Kidney (tissue), 14 donors: ENCODE data around the gene ECM2. TPM values are rescaled to one million over a fixed set of nuclear protein-coding genes. Genes with fewer than 3 reads are reported as not detected.
A peak's percentile ranks its signal among the peaks of the same experiment; 100 is the strongest.

Experiments
- DNase-seq, 5 donors: peaks; one replicate each; pipeline ENCODE4 v3.0.0-alpha.2; 2013 to 2020
- FAIRE-seq: peaks from 2 replicates; lab custom pipeline; 2012; peaks lifted over from hg19 to GRCh38; lab: Jason Lieb, UNC
- H3K27ac ChIP-seq, 2 donors: one replicate each; pipeline ENCODE4 v1.7.0; 2013; ENCODE audit warnings: low read depth in 2 of 2, low read length in 2 of 2, inconsistent platforms in 1 of 2
- H3K27me3 ChIP-seq: one replicate; pipeline ENCODE4 v1.7.1; 2013; ENCODE audit warnings: low read length, inconsistent platforms; ENCODE audit not compliant: control insufficient read depth, insufficient read depth
- H3K36me3 ChIP-seq, 3 donors: one replicate each; pipeline versions ENCODE4 v1.7.0 to v1.7.1; 2013; ENCODE audit warnings: low read length in 3 of 3, control low read depth in 1 of 3, inconsistent platforms in 1 of 3; ENCODE audit not compliant: insufficient read depth in 3 of 3, control insufficient read depth in 2 of 3
- H3K4me1 ChIP-seq, 3 donors: one replicate each; pipeline versions ENCODE4 v1.7.0 to v1.7.1; 2013; ENCODE audit warnings: low read length in 3 of 3, inconsistent platforms in 1 of 3, low read depth in 1 of 3; ENCODE audit not compliant: control insufficient read depth in 2 of 3, insufficient read depth in 2 of 3
- H3K4me3 ChIP-seq, 3 donors: one replicate each; pipeline versions ENCODE4 v1.7.0 to v1.8.1; 2013; ENCODE audit warnings: low read length in 3 of 3, control low read depth in 1 of 3, inconsistent platforms in 1 of 3
- H3K9ac ChIP-seq, 3 donors: one replicate each; pipeline versions ENCODE4 v1.7.0 to v1.7.1; 2013; ENCODE audit warnings: low read length in 3 of 3, control low read depth in 1 of 3, inconsistent platforms in 1 of 3
- H3K9me3 ChIP-seq, 3 donors: one replicate each; pipeline versions ENCODE4 v1.7.0 to v1.7.1; 2013; ENCODE audit warnings: low read length in 3 of 3, control low read depth in 1 of 3, inconsistent platforms in 1 of 3; ENCODE audit not compliant: control insufficient read depth in 2 of 3, insufficient read depth in 1 of 3
- intact Hi-C: fragments of 100-400 bp; cut with DNase I; formaldehyde crosslinking; loops from one replicate; pipeline ENCODE4 v1.11.1; 2022
- polyA plus RNA-seq: library from polyadenylated mRNA; stranded (reverse); fragments of 350-450 nt; fragmentation: Illumina TruSeq; extraction: RNeasy Lipid Tissue Mini Kit (QIAGEN cat#74804); gene quantifications from one replicate; pipeline ENCODE4 v1.2.3, GENCODE V29; 2014; ENCODE audit warnings: low read depth, low replicate concordance; ENCODE audit not compliant: insufficient read depth
- total RNA-seq: library from RNA; stranded (reverse); fragmentation: NEBNext Ultra II Directional; extraction: Animal tissue kit (Norgen Biotek cat#: 25700); gene quantifications from one replicate; pipeline ENCODE4 v1.2.1, GENCODE V29; 2021
- TF ChIP-seq, protein P1 (sequence below): IDR thresholded peaks from 3 replicates; pipeline ENCODE4 v1.5.1; 2012; ENCODE audit warnings: mild to moderate bottlenecking, moderate library complexity, borderline replicate concordance; ENCODE audit not compliant: insufficient read depth; ENCODE audit errors: extremely low read depth
- donor health status: control.
- donor health status: control.
- donor health status: control.
- donor health status: control.
- donor health status: control.
- donor health status: DM: yes; HTN: yes; CAD: no.
- donor health status: Normal renal cell carcinoma (clear cell type).

Gene ECM2
- total and polyA plus RNA-seq, 2 donors from 2014 or later: 5.5 to 7.6 TPM

- Histone ChIP-seq H3K4me3 (peak within 1 kb of the TSS in 2 of 3 donors; percentile 18 to 21), H3K9ac (peak within 1 kb of the TSS in 1 of 3 donors; percentile 6), H3K27ac (peak within 1 kb of the TSS in 1 of 2 donors; percentile 79), H3K4me1 (peaks cover 0 to 5% (median 3%) of the 10 kb centered on the region in 3 donors), H3K27me3 (no peaks in the 10 kb centered on the region), H3K9me3 (no peaks in the 10 kb centered on the region), H3K36me3 (no peaks in the 10 kb centered on the region)
- intact Hi-C loops: no loop called here
- TF ChIP-seq, protein P1, sequence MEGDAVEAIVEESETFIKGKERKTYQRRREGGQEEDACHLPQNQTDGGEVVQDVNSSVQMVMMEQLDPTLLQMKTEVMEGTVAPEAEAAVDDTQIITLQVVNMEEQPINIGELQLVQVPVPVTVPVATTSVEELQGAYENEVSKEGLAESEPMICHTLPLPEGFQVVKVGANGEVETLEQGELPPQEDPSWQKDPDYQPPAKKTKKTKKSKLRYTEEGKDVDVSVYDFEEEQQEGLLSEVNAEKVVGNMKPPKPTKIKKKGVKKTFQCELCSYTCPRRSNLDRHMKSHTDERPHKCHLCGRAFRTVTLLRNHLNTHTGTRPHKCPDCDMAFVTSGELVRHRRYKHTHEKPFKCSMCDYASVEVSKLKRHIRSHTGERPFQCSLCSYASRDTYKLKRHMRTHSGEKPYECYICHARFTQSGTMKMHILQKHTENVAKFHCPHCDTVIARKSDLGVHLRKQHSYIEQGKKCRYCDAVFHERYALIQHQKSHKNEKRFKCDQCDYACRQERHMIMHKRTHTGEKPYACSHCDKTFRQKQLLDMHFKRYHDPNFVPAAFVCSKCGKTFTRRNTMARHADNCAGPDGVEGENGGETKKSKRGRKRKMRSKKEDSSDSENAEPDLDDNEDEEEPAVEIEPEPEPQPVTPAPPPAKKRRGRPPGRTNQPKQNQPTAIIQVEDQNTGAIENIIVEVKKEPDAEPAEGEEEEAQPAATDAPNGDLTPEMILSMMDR: no peak
- FAIRE-seq: peak; percentile 8
- DNase-seq: peak in 2 of 5 donors; percentile 61 to 88
Observed at GRCh38 chr9:92482329-92482728, 53.5 kb downstream of the ECM2 start, which contains the start of gene ASPN. ASPN (minus strand) TSS chr9:92482506.

- DNase-seq (peak in 2 of 5 donors; percentile 14 to 49), FAIRE-seq (no peak)
- Histone ChIP-seq H3K9me3 (no peaks in the 10 kb centered on the region), H3K27ac (peak overlapping the region; percentile 66 to 79), H3K27me3 (no peaks in the 10 kb centered on the region), H3K36me3 (no peaks in the 10 kb centered on the region), H3K4me1 (peaks cover 0 to 5% (median 3%) of the 10 kb centered on the region in 3 donors), H3K4me3 (peak overlapping the region in 2 of 3 donors; percentile 21), H3K9ac (peak overlapping the region in 2 of 3 donors; percentile 6 to 8)
- TF ChIP-seq, protein P1: no peak
- intact Hi-C loops: no loop called here
Observed at GRCh38 chr9:92480986-92481633, 54.7 kb downstream of the ECM2 start.

DNA sequence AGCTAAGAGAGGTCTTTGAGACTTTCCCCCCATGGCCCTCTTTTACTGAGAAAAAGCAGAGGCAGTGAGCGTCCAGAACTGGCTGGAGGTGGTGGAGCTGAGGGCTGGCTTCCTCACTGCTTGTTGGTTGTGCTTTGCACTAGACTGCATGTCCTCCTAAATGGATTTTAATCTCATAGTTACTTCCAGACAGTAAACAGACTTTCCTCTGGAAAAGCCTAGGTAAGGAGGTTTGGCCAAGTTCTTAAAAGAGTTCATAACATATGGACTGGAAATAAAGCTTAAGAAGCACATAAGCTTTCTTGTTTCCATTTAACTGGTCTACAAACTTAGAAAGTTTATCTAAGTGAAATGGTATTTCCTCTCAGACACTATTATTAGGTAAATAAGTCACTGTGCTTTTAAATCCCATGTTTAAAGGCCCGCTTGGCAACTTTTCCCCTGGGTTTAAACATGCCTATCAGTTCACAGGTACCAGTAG lies 55.5 kb downstream of the ECM2 start:
- peak overlapping the region; percentile 66 to 79 for H3K27ac ChIP-seq
- TF ChIP-seq, protein P1: no peak
- peak overlapping the region in 1 of 3 donors; percentile 21 for H3K4me3 ChIP-seq
- FAIRE-seq: no peak
- no peaks in the 10 kb centered on the region for H3K36me3 ChIP-seq
- no peaks in the 10 kb centered on the region for H3K27me3 ChIP-seq
- peaks cover 0 to 5% (median 3%) of the 10 kb centered on the region in 3 donors for H3K4me1 ChIP-seq
- peak overlapping the region in 1 of 3 donors; percentile 8 for H3K9ac ChIP-seq
- no peaks in the 10 kb centered on the region for H3K9me3 ChIP-seq
- DNase-seq: peak in 2 of 5 donors; percentile 34 to 73
- intact Hi-C loops: no loop called here
